ENCODE data around the gene ADAMTSL3.

GRCh38 chr15:83893308-83893707, 239.4 kb downstream of the ADAMTSL3 start:
- TF ChIP-seq CTCF (IDR thresholded peaks at IDR 0.05; ENCODE audit: poor library complexity, severe bottlenecking) (no peak), MXI1 (conservative IDR thresholded peaks at IDR 0.05; ENCODE audit: poor library complexity, severe bottlenecking) (no peak), POLR2AphosphoS5 (IDR thresholded peaks at IDR 0.05) (no peak), EZH2 (IDR thresholded peaks at IDR 0.05; ENCODE audit: borderline replicate concordance, insufficient read depth, low read length, poor library complexity, severe bottlenecking) (no peak), EP300 (conservative IDR thresholded peaks at IDR 0.05; ENCODE audit: poor library complexity, severe bottlenecking) (no peak)
- TF ChIP-seq, protein P1, sequence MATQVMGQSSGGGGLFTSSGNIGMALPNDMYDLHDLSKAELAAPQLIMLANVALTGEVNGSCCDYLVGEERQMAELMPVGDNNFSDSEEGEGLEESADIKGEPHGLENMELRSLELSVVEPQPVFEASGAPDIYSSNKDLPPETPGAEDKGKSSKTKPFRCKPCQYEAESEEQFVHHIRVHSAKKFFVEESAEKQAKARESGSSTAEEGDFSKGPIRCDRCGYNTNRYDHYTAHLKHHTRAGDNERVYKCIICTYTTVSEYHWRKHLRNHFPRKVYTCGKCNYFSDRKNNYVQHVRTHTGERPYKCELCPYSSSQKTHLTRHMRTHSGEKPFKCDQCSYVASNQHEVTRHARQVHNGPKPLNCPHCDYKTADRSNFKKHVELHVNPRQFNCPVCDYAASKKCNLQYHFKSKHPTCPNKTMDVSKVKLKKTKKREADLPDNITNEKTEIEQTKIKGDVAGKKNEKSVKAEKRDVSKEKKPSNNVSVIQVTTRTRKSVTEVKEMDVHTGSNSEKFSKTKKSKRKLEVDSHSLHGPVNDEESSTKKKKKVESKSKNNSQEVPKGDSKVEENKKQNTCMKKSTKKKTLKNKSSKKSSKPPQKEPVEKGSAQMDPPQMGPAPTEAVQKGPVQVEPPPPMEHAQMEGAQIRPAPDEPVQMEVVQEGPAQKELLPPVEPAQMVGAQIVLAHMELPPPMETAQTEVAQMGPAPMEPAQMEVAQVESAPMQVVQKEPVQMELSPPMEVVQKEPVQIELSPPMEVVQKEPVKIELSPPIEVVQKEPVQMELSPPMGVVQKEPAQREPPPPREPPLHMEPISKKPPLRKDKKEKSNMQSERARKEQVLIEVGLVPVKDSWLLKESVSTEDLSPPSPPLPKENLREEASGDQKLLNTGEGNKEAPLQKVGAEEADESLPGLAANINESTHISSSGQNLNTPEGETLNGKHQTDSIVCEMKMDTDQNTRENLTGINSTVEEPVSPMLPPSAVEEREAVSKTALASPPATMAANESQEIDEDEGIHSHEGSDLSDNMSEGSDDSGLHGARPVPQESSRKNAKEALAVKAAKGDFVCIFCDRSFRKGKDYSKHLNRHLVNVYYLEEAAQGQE (IDR thresholded peaks at IDR 0.05; ENCODE audit: borderline replicate concordance): no peak

Measured in neural cell (in vitro differentiated cells).